Measurements from ENCODE around the gene MPRIP.

DNA sequence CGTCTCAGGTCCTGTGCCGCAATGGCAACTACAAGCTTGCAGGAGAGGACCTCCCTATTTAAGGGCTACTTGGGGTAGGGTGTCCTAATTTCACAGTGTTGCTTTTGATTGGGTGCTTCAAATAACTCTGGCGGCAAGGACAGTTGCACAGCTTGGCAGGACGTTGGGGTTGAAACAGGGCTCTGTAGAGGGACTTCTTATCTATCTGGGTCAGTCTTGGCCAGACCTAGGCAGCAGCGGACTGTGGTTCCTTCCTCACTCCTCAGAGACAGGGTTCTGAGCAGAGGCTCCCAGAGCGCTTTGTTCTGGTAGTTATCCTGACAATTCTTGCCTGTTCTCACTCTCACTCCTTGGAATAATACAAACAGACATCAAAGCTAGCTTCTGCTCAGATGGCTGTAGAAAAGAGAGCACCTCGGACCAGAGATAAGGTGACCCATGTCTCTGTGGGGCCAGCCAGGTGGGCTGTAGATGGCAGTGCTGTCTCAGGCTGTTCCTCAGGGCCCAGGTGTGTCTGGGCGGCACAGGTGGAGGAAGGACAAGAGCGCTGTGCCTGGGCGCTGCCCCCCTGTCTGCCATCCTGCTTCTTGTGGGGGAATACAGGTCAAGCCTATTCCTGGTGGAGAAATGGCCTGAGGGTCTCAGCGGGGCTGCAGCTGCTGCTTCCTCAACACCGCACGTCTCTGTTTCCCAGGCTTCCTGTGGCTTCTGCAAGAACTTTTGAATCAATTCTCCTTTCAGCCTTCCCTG lies 102.8 kb downstream of the MPRIP start:
- TF ChIP-seq, protein P1, sequence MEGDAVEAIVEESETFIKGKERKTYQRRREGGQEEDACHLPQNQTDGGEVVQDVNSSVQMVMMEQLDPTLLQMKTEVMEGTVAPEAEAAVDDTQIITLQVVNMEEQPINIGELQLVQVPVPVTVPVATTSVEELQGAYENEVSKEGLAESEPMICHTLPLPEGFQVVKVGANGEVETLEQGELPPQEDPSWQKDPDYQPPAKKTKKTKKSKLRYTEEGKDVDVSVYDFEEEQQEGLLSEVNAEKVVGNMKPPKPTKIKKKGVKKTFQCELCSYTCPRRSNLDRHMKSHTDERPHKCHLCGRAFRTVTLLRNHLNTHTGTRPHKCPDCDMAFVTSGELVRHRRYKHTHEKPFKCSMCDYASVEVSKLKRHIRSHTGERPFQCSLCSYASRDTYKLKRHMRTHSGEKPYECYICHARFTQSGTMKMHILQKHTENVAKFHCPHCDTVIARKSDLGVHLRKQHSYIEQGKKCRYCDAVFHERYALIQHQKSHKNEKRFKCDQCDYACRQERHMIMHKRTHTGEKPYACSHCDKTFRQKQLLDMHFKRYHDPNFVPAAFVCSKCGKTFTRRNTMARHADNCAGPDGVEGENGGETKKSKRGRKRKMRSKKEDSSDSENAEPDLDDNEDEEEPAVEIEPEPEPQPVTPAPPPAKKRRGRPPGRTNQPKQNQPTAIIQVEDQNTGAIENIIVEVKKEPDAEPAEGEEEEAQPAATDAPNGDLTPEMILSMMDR (IDR thresholded peaks at IDR 0.05 in 8 of 11, conservative IDR thresholded peaks at IDR 0.05 in 3 of 11), result no peak
- TF ChIP-seq POLR2A (IDR thresholded peaks at IDR 0.05), result no peak
